Measurements from ENCODE around the gene QSOX1.

The QSOX1 gene

DNA sequence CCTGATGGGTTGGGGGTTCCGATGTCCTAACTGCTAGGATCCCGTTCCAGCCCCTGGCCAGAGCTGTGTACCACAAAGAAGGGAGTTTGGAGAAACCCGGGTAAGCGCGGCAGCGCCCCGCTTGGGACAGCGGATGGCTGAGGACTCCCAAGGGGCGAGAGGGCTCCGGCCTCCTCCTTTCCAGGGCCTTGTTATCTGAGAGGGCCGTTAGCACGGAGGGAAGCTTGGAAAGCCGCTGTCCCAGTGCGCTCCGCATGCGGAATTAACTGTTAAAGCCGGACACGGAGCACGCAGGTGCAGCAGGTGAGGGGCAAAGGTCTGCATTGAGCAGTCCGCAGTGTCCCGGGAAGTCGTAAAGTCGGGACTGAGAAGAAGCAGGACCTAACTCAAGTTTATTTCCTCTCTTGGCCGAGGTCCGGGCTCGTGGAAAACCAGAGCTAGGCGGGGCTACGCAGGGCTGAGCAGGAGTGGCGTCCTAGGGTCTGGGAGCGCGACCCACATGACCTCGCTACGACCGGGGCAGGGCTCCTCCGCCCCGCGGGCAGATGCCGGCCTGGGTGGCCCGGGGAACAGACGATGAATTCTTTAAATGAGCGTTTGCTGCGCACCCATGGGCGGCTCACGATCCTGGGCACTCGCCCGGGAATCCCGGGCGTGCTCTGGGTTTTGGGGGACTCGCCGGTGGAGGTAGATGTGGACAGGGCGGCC lies 79.9 kb downstream of the QSOX1 start:
- no peak for DNase-seq (ENCODE audit: low read depth in 2 of 2)

DNA sequence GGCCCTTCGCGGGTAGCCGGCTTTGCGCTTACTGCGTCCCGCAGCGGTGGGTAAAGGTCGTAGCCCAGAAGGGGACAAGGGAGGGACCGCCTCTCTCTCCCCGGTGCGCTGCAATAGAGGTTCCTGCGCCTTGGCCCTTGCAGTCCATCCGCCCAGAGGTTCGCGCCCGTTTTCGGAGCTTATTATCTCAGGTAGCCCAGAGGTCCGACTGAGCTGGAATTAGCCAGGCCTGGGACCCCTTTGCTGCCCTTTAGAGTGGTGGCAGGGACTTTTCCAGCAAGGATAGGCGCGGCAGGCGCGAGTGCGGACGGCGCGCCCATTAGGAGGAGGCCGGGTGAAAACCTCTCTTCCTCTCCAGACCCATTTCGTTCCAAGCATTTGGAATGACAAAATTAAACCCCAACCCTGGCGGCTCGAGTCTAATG lies 80.4 kb downstream of the QSOX1 start:
- no peak for DNase-seq (ENCODE audit: low read depth in 2 of 2)

DNA sequence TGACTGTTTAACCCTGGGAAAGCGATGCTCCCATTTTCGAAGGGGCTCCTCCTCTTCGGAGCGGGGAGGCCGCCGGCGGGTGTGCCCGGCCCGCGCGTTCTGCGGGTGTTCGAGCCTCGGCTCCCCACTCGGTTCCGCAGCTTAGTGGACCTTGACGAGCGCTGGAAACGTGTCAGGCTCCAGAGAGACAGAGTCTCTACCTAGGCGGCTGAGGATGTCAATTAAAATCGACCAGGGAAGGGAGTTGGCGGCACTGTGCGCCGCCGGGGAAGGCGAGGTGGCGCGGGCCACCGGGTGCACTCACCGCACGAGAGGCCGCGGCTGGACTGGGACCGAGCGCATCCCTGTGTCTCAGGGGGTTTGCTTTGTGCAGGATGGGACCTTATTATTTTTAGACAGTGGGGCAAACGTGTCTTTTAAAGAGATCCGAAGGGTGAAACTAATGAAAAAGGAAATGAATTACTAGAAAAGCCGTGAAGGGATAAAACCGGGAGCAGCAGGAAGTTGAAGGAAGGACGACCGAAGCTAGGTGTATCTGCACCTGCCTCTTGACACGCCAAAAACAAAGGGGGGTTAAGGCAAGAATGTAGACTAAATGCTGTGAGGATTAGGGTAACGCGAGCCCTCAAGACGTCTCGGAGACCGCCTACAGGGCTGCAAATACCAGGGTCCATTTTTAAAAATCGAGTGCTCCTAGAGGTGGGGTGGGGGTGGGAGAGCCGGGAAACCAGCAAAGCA lies 81.0 kb downstream of the QSOX1 start:
- no peak for DNase-seq (ENCODE audit: low read depth in 2 of 2)

DNA sequence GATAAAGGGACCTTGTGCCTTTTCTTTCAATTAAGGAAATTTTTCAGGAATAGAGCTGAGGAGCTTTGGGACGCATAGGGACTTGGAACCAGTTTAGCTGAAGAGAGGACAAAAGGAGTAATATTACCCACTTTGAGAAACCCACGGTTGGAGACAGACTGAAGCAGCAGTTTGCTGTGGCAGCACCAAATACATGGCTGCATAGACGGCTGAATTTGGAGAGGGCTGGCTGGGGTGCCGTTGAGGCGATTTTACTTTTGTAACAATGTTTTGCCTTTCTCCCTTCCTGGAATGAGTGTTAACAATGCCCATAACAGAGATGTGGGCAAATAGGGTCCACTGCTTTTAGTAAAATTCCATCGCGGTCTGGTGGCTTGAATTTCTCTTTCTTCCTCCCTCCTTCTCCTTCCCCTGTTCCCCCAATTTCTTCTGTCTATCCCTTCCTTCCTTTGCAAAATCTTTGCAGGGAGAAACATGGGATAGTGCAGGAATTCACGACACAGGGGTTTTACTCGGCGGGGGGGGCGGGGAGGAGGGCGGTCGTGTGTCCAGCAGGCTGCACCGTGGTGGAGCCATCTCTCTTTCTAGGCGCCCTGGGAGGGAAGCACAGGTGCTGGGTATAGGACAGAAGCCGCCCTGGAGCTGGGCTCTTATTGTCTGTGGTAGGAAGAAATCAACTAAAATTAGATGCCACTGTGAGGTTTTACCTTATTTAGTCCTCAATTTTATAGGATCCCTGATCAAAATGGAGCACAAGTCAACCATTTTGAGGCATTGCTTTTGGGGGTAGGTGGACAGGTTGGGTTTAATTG lies 82.2 kb downstream of the QSOX1 start:
- DNase-seq (ENCODE audit: low read depth in 2 of 2) = no peak

DNA sequence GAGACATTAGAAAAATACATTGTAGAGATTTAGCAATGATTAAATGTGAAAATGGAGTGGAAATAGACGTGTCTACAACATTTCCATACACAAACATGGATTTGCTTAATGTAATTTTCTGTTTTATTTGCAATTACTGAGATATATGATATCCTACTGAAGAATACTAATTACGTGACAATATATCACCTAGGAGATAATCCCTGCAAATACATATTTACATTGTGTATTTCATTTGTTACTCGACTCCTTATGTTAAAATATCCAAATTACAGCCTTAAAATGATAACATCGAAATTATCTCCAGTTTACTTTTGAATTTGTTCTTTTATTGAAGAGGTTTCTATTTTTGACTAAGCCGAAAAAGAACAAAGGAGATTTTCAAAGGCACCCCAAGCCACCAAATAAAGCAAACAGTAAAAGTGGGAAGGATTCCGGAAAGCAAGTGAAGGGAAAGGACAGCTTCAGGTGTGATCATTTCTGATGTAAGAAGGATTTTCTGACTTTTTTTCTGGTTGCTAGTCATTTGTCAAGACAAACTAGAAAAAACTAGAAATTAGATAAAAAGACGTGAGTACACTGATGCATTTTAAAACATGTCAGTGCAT lies 83.3 kb downstream of the QSOX1 start:
- DNase-seq (ENCODE audit: low read depth in 2 of 2) = no peak

DNA sequence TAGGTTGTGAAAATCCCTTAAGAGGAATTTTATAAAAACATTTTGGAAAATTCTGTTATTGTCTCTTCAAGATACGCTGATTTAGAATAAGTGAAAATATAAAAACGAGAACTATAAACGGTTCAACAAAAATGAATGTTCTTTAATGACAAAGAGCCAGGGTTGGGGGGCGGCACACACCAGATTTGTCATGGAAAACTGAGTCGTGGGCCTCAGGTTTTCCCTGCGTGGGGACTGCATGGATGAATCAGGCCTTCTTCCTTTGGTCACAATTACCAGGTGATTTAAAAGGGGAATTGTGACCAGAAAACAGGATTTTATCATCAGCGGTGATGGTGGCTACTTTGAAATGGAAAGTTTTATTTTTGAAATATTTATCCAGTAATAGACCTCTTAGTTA lies 84.0 kb downstream of the QSOX1 start:
- no peak for DNase-seq (ENCODE audit: low read depth in 2 of 2)

DNA sequence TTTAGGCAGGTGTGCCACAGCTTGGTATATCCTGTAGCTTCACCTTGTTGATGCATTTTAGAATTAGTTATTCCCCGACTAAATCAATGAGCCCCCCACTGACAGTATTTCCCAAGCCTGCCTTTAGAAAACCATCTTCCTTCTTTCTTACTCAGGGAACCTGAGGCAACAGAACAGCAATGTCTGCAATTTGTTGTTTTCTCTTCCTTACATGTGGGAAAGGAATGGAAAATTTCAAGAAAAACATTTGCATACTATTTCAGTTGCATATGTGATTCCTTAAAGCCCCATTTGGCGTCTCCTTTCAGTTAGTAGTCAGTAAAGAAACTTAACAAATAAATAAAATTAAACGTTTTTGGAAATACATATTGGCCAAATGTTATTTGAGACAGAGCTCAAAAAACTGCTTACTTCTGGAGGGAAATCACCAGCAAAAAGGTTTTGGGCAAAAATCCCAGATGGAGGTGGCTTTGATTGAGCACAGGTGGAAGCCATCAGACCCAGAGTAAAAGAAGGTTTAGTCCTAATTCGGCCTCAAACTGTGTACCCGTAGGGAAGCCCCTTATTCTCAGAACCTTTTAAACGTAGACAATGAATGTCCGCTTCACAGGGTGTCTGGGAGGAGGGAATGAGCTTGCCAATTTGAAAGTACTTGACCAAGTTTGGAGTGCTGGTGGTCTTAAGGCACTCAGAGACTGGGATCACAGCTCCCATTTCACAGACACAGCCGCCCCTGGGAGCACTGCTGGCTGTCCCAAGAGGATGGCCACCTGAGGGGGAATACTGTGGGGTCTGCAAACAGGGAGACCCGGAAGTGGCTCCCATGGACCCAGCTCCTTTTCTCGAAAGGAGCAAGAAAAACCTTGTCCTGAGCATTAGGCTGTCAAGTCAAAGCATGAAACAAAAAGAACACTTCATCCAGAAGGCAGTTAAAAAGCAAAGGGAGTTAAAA lies 84.8 kb downstream of the QSOX1 start:
- no peak for DNase-seq (ENCODE audit: low read depth in 2 of 2)

DNA sequence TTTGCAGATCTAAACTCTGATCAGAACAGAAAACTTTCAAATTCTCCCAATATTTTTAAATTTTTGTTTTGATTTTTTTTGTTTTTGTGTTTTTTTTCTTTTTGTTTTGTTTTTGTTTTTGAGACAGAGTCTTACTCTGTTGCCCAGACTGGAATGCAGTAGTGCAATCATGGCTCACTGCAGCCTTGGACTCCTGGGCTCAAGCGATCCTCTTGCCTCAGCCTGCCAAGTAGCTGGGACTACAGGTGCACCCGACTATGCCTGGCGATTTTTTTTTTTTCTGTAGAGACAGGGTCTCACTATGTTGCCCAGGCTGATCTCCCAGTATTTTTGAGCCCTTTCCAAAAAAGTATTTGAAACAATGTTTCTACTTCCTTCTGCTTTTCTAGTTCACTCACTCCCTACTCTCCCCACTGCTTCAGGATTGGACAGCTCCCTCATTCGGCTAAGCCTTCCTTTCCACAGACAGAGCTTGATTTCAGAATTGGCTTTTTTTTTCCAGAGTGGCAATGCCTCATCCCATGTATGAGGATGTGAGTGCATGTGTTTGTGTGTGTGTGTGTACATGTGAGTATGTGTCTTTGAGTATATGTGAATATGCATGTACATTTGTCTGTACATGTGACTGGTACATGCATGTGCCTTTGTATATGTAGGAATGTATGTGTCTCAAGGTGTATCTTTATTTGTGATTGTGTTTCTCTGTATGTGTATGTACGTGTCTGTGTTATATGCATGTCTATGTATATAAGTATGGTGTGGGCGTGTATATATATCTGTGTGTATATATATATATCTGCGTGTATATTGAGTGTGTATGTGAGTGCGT lies 87.3 kb downstream of the QSOX1 start:
- DNase-seq (ENCODE audit: low read depth in 2 of 2) = no peak

DNA sequence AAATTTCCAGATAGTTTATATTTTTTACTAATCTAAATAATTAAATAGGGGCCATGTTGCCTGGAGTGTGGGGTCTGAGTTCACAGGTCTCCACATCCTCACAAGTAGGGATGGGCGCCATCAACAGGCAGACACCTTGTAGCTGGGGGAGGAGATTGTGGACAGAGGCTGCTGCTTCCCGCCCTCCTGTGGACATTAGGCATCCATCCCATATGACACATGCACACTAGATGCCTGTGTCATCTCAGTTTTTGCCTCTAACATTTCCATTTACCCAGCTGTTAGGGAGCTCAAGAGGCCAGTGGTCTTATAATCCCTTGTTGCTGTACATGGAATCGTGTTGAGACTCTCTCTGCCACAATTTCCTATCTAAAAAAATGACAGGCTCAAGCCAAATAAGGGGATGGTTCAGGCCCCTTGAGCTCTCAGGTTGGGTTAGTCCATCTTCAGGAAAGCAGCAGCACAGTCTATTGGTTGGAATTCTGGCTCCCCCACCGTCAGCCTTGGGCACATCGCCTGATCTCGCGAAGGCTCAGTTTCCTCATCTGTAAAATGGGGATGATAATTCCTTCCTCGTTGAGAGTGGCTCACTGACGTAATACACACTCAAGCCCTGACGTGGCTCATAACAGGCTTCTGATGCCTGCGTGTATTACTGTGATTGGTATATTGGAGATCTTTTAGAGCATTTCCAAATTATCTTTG lies 89.0 kb downstream of the QSOX1 start:
- no peak for DNase-seq (ENCODE audit: low read depth in 2 of 2)

DNA sequence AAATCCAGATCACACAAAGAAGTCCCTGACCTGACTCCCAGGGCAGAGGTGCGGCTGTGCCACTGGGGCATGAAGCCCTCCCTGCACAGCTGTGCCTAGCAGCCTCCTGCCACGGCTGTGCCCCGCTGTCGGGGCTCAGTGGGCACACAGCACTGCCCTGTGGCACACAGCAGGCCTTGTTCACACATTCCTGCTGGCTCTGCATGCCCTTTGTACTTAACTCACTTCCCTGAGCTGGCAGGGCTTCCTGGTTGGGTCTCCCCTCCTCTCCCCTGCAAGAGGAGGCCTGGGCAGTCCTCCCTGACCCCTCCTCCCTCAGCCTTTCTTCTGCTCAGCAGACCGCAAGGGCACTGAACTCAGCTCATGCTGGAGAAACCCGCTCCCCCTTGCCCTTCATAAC lies 90.2 kb downstream of the QSOX1 start:
- DNase-seq (ENCODE audit: low read depth in 2 of 2) = no peak

DNA sequence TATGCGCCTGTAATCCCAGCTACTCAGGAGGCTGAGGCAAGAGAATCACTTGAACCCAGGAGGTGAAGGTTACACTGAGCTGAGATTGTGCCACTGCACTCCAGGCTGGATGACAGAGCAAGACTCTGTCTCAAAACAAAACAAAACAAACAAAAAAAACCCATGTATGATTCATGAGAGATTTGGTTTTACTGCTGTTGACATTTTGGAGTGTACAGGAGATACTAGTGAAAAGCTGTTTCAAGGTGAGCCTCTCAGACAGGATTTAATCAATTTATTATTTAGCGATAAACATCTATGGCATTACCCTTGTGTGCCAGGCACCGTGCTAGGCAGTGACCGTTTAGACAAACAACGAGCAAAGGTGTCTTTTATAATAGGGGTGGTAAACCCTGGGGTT lies 91.9 kb downstream of the QSOX1 start:
- DNase-seq (ENCODE audit: low read depth in 2 of 2) = no peak

DNA sequence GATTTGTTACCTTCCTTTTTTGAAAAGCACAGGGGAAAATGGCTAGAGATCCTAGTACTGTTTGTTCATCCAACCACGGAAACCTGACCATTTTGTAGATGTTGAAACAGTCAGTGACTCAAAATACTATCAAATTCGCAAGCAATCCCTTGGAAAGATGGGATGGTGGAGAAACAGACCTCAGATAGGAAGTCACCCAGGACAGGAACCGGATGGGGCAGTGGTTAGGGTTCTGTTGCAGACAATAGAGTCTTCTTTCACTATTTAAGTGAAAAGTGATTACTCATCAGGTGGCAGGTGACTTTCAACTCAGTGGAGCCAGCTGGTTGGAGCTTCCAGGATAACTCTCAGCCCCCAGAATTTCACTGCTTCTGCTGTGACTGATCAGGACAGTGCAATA lies 92.4 kb downstream of the QSOX1 start:
- DNase-seq (ENCODE audit: low read depth in 2 of 2) = no peak

DNA sequence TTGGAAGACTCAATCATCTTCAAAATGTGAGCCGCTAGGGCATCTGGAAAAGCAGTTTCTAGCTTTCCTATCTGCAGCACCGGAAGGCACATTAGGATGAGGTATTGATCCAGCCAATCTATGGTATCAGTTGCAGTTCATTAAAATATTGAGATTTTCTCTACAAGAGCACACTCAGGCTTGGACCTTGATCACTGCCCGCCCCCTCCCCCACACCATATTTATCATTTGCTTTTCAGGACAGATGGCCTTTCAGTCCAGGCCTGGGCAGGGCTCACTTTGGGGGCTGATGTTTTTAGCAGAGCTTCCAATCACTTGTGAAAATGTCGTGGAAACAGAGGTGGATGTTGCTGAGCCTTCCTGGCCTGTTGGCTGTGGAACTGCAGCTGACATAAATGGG lies 92.9 kb downstream of the QSOX1 start:
- no peak for DNase-seq (ENCODE audit: low read depth in 2 of 2)

DNA sequence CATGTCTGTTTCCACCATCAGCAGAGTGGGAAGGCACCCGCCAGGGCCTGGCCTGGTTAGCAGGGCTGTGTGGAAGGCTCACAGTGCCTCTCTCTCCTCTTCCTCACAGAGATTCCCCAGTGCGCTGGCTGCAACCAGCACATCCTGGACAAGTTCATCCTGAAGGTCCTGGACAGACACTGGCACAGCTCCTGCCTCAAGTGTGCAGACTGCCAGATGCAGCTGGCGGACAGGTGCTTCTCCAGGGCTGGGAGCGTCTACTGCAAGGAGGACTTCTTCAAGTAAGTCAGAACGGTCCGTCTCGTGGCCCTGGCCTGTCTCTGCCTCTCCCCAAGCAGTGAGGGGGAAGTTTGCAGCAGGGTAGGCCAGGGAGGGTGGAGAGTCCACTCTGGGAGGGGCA lies 93.5 kb downstream of the QSOX1 start:
- no peak for DNase-seq (ENCODE audit: low read depth in 2 of 2)

DNA sequence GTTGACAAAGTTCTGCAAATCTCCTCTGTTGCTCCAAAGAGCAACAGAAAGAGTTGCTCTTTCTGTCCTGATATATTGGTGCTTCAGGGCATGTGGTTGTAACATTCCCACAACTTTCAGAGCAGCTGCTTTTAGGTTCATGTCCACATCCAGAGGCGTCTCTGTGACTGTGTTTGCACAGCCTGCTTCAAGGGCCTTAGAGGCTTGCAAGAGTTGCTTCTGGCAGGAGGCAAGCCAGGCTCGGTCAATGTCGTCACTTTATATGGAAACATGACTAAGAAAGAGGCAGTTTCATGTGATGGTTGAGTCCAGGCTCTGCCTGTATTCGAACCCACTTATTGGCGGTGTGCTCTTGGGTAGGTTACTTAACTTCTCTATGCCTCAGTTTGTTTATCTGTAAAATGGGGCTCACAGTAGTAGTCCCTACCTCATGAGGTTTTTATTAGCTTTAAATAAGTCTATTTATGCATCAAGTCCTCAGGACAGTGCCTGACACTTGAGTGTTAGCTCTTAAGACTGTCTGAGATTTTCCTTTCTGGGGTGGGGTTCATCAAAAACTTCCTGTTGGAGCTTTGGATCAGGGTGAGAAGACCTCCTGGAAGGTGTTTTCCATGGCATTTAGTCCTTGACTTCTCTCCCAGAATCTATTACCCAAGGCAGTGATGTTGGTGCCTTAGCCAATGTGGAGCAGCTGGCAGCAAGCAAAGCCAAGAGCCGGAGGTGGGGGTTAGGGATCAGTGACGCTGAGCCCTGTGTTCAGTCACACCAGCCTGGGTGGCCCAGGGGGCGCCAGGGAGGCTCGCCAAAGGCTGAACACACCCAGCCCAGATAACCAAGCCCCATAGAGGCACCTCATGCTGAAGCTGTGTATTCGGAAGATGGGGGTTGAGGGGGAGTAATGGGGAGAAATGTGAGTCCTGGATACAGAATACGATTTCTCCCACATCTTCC lies 94.3 kb downstream of the QSOX1 start:
- no peak for DNase-seq (ENCODE audit: low read depth in 2 of 2)

DNA sequence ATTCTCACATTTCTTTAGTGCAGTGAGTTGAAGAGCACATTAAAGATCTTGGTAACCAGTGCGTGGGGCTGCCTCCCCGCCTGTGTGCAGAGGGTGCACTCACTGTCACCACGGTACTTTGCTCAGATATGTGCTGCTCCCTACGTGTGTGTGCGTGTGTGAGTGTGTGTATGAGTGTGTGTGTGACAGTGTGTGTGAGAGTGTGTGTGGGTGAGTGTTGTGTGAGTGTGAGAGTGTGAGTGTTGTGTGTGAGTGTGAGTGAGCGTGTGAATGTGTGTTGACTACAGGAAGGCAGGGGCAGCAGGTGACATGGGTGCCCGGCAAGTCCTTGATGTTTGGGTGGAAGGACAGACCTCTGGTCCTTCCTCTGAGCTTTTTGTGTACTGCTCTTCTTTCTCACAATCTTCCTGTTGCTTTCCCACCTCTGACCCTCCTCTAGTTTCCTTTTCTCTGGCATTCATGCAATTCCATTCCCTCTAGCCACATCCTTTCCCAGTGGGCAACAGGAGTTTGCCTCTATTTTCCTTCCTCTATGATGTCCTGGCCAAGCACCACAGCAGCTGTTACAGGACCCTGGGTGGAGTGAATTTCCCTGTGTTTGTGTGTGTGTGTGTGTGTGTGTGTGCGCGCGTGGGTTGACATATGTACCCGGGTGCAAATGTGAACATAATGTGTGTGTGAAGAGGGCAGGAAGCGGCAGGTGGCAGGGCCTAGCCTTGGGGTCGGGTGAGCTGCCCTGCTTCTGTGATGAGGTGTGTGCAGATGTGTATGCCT lies 95.2 kb downstream of the QSOX1 start:
- no peak for DNase-seq (ENCODE audit: low read depth in 2 of 2)

DNA sequence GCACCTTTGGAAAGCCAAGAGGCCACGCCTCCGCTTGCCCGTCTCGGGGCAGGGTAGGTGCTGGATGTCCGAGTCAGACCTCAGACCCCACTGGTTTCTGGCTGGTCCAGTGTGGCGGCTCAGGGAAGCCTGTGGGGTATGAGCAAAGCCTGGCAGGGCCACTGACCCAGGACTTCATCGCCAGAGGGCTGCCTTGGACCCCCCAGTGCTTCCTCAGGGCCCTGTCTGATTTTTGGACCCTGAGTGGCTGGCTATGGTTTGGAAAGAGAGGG lies 95.8 kb downstream of the QSOX1 start:
- no peak for DNase-seq (ENCODE audit: low read depth in 2 of 2)

Measured in stimulated activated CD8-positive, alpha-beta memory T cell treated with anti-CD3 and anti-CD28 coated beads, Interleukin-2, amount 100 ng/mL, for 1 hour (primary cell).